MCF 10A (cell line): ENCODE data around the gene SLC15A5. TPM values are rescaled to one million over a fixed set of nuclear protein-coding genes. Genes with fewer than 3 reads are reported as not detected.

ENCODE experiments used
- BruUV-seq: library from RNA; stranded (reverse); fragments of 400-500 nt; replicated peaks from 2 replicates; lab custom pipeline; 2021; lab: Mats Ljungman, UMichigan
- CTCF ChIA-PET: fragments of 300-600 bp; sonication (Branson Sonifier 250); formaldehyde crosslinking; extraction: SDS; loops from one replicate; lab custom pipeline; 2021; ENCODE audit warnings: antibody characterized with exemption, inconsistent platforms; lab: Yijun Ruan, JAX
- POLR2A ChIA-PET: fragments of 300-600, 350-650 bp; sonication (Branson Sonifier 250); formaldehyde crosslinking; extraction: SDS; loops from one replicate; lab custom pipeline; 2020; ENCODE audit warnings: antibody characterized with exemption, inconsistent platforms; lab: Yijun Ruan, JAX
- DNase-seq: peaks from one replicate; pipeline ENCODE4 v3.0.0-alpha.2; 2018; ENCODE audit not compliant: unreplicated experiment
- H3K27ac Mint-ChIP-seq: one replicate; pipeline ENCODE4 v1.8.0; 2022; ENCODE audit warnings: mild to moderate bottlenecking, low read depth, mixed read lengths; ENCODE audit not compliant: unreplicated experiment
- H3K27me3 Mint-ChIP-seq: one replicate; pipeline ENCODE4 v1.8.0; 2022; ENCODE audit warnings: mixed read lengths; ENCODE audit not compliant: insufficient read depth, unreplicated experiment
- H3K36me3 Mint-ChIP-seq: one replicate; pipeline ENCODE4 v1.8.0; 2022; ENCODE audit warnings: mild to moderate bottlenecking, moderate library complexity, mixed read lengths; ENCODE audit not compliant: insufficient read depth, unreplicated experiment
- H3K4me1 Mint-ChIP-seq: one replicate; pipeline ENCODE4 v1.8.0; 2022; ENCODE audit warnings: mixed read lengths; ENCODE audit not compliant: insufficient read depth, unreplicated experiment
- H3K4me3 Mint-ChIP-seq: one replicate; pipeline ENCODE4 v1.8.0; 2022; ENCODE audit warnings: mild to moderate bottlenecking, moderate library complexity, mixed read lengths; ENCODE audit not compliant: unreplicated experiment
- H3K9me3 Mint-ChIP-seq: one replicate; pipeline ENCODE4 v1.8.0; 2022; ENCODE audit warnings: mixed read lengths; ENCODE audit not compliant: unreplicated experiment
- intact Hi-C: fragments of 100-400 bp; cut with micrococcal nuclease; formaldehyde crosslinking; loops from 2 replicates; pipeline ENCODE4 v1.14.1; 2022
- total RNA-seq: library from RNA; stranded (reverse); gene quantifications from 2 replicates; pipeline ENCODE4 v1.2.3, GENCODE V29; 2022
- TF ChIP-seq, protein P1 (sequence below): fragments of 200-600 bp; IDR thresholded peaks from one replicate; pipeline ENCODE4 v1.8.0; 2022; ENCODE audit warnings: antibody characterized with exemption, mild to moderate bottlenecking; ENCODE audit not compliant: unreplicated experiment

SLC15A5 gene
- total RNA-seq, 1 experiment from 2014 or later = not detected

DNA sequence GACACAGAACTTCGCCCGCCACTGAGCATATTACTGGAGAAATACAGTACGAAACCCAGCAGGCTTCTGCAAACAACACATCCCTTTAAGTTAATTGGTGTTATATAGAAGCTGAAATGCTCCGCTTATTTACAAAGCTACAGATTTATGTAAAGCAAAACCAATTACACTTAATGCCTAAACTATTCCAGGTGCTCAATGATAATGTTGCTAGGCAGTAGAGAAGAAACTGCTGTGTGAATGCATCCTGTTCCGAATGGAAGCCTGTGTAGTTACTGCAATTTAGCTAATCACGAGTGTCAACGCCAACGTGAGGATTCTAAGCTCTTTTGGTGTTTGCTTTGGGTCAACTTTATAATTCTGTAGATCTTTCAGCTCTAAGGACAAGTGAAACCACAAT lies 89.8 kb downstream of the SLC15A5 start:
- TF ChIP-seq, protein P1, sequence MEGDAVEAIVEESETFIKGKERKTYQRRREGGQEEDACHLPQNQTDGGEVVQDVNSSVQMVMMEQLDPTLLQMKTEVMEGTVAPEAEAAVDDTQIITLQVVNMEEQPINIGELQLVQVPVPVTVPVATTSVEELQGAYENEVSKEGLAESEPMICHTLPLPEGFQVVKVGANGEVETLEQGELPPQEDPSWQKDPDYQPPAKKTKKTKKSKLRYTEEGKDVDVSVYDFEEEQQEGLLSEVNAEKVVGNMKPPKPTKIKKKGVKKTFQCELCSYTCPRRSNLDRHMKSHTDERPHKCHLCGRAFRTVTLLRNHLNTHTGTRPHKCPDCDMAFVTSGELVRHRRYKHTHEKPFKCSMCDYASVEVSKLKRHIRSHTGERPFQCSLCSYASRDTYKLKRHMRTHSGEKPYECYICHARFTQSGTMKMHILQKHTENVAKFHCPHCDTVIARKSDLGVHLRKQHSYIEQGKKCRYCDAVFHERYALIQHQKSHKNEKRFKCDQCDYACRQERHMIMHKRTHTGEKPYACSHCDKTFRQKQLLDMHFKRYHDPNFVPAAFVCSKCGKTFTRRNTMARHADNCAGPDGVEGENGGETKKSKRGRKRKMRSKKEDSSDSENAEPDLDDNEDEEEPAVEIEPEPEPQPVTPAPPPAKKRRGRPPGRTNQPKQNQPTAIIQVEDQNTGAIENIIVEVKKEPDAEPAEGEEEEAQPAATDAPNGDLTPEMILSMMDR = no peak
- Mint-ChIP-seq H3K36me3 (no peaks in the 10 kb centered on the region), H3K4me1 (peaks cover 6% of the 10 kb centered on the region), H3K4me3 (no peak overlapping the region), H3K9me3 (no peaks in the 10 kb centered on the region), H3K27ac (no peak overlapping the region), H3K27me3 (peaks cover 16% of the 10 kb centered on the region)
- ChIA-PET CTCF (interaction anchor here (0.6 to 1.0 kb wide), 3 partner anchors 22 to 1631 kb away, joined by 3 to 5 read pairs (median 4); no protein-coding TSS in a partner anchor), POLR2A (interaction anchor here (0.6 to 0.7 kb wide), 2 partner anchors 15 to 1125 kb away, joined by 3 to 4 read pairs; no protein-coding TSS in a partner anchor)
- BruUV-seq = no TSS peak
- DNase-seq = no peak
- intact Hi-C loops = no loop called here

DNA sequence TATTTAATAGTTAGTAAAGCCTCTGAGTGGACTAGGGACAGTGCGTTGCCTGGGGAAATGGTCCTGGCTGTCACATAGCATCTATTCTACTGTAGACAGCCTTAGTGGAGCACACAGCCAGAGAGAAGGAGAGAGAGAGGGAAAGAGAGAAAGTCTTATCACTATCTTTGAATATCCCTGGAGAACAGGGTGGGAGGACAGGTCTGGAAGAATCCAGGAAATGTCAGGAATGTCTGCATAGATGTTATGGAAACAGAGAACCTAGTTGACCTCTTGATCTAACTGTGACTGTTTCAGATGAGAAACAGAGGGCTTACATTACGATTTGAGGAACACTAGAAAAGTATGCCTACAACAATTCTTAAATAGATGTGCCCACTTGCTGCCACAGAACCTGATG lies 92.8 kb downstream of the SLC15A5 start:
- TF ChIP-seq, protein P1 = no peak
- intact Hi-C loops = no loop called here
- ChIA-PET CTCF (no interaction called here), POLR2A (no interaction called here)
- H3K4me1 Mint-ChIP-seq = peaks cover 6% of the 10 kb centered on the region
- no TSS peak for BruUV-seq
- no peaks in the 10 kb centered on the region for H3K36me3 Mint-ChIP-seq
- no peak overlapping the region for H3K4me3 Mint-ChIP-seq
- no peaks in the 10 kb centered on the region for H3K9me3 Mint-ChIP-seq
- H3K27me3 Mint-ChIP-seq = peaks cover 16% of the 10 kb centered on the region
- H3K27ac Mint-ChIP-seq = no peak overlapping the region
- DNase-seq = no peak

DNA sequence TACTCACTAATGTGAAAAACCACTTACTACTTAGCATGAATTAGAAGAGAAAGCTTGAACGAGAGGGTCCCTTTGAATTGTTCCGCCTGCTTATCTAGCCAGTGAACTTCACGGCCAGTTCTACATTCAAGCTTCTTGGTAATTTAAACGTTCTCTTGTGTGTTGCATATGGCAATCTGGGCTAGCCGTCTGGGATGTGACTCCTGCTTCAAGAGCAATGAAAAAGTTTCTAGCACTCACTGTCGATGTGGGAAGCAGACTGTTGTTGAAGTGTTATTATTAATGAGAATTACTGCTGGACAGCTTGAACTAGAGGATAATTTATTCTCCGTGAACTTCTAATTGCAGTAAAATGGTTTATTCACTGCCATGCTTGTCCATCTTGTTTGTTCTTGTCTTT lies 93.9 kb downstream of the SLC15A5 start:
- Mint-ChIP-seq H3K9me3 (no peaks in the 10 kb centered on the region), H3K36me3 (no peaks in the 10 kb centered on the region), H3K27ac (no peak overlapping the region), H3K27me3 (peaks cover 16% of the 10 kb centered on the region), H3K4me3 (no peak overlapping the region), H3K4me1 (peaks cover 6% of the 10 kb centered on the region)
- intact Hi-C loops = no loop called here
- CTCF ChIA-PET = interaction anchor here (0.6 to 0.8 kb wide), 4 partner anchors 12 to 1729 kb away, joined by 3 read pairs; no protein-coding TSS in a partner anchor
- POLR2A ChIA-PET = no interaction called here
- no peak for DNase-seq
- no TSS peak for BruUV-seq
- TF ChIP-seq, protein P1 = no peak

DNA sequence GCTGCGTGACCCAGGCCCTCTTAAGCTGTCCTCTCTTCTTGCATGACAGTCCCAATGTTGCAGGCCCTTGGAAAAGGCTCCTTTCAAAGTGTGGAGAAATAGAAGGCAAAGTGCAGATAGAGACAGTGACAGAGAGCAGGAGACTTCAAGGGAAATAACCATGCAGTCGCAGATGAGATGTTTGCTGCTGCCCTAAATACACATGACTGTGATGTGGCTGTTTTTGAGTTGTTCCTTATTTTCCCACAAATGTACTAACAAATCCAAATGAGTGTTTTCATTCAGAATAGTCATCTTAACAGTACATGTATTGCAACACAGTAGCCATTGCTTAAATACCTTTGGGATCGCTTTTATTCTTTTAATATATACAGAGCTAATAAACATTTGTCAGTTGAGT lies 101.6 kb downstream of the SLC15A5 start:
- Mint-ChIP-seq H3K27me3 (no peaks in the 10 kb centered on the region), H3K4me1 (peaks cover 15% of the 10 kb centered on the region), H3K9me3 (no peaks in the 10 kb centered on the region), H3K27ac (no peak overlapping the region), H3K36me3 (no peaks in the 10 kb centered on the region), H3K4me3 (no peak overlapping the region)
- no TSS peak for BruUV-seq
- POLR2A ChIA-PET = interaction anchor here (0.8 to 1.1 kb wide), 2 partner anchors 173 to 214 kb away, joined by 3 to 4 read pairs; no protein-coding TSS in a partner anchor
- TF ChIP-seq, protein P1 = no peak
- no peak for DNase-seq
- CTCF ChIA-PET = interaction anchor here (0.6 to 1.2 kb wide), 5 partner anchors 11 to 111 kb away, joined by 3 to 6 read pairs (median 3); no protein-coding TSS in a partner anchor
- intact Hi-C loops = no loop called here
